ENCODE data around the gene SHPK.

Gene SHPK

GRCh38 chr17:3656353-3656752, 20.3 kb upstream of the SHPK start:
- no peaks in the 10 kb centered on the region for H3K4me1 Mint-ChIP-seq
- no peak overlapping the region for H3K4me3 Mint-ChIP-seq
- no peak for DNase-seq
- CTCF ChIA-PET: interaction anchor here (1.0 to 2.2 kb wide), 2 partner anchors 7 to 10 kb away, joined by 3 to 4 read pairs; no protein-coding TSS in a partner anchor
- no peak overlapping the region for H3K27ac Mint-ChIP-seq
- H3K9me3 Mint-ChIP-seq: no peaks in the 10 kb centered on the region
- H3K27me3 Mint-ChIP-seq: no peaks in the 10 kb centered on the region
- no peaks in the 10 kb centered on the region for H3K36me3 Mint-ChIP-seq

- Mint-ChIP-seq H3K4me1 (no peaks in the 10 kb centered on the region), H3K27ac (no peak overlapping the region), H3K4me3 (no peak overlapping the region), H3K27me3 (no peaks in the 10 kb centered on the region), H3K9me3 (no peaks in the 10 kb centered on the region), H3K36me3 (no peaks in the 10 kb centered on the region)
- CTCF ChIA-PET: interaction anchor here (2.2 kb wide), 1 partner anchor 11 kb away, joined by 4 read pairs; no protein-coding TSS in a partner anchor
- no peak for DNase-seq
Observed at GRCh38 chr17:3655766-3656165, 19.7 kb upstream of the SHPK start.

- peak overlapping the region; percentile 52 for H3K27ac Mint-ChIP-seq
- DNase-seq: peak; percentile 73
- peaks cover 4% of the 10 kb centered on the region for H3K36me3 Mint-ChIP-seq
Observed at GRCh38 chr17:3647769-3648555, 11.9 kb upstream of the SHPK start.

GRCh38 chr17:3647251-3647650, 11.2 kb upstream of the SHPK start:
- H3K27ac Mint-ChIP-seq: no peak overlapping the region
- no peaks in the 10 kb centered on the region for H3K27me3 Mint-ChIP-seq
- H3K4me3 Mint-ChIP-seq: no peak overlapping the region
- no peaks in the 10 kb centered on the region for H3K9me3 Mint-ChIP-seq
- H3K4me1 Mint-ChIP-seq: peaks cover 5% of the 10 kb centered on the region
- peaks cover 4% of the 10 kb centered on the region for H3K36me3 Mint-ChIP-seq
- CTCF ChIA-PET: interaction anchor here (1.1 to 4.7 kb wide), 8 partner anchors 8 to 598 kb away, joined by 3 to 40 read pairs (median 11); partner anchors contain the start of genes CTNS and SHPK
- DNase-seq: no peak

More at GRCh38 chr17:3647769-3648555, 11.9 kb upstream of the SHPK start:
- Mint-ChIP-seq H3K4me3 (no peak overlapping the region), H3K27me3 (no peaks in the 10 kb centered on the region), H3K9me3 (no peaks in the 10 kb centered on the region), H3K4me1 (peaks cover 5% of the 10 kb centered on the region)
- CTCF ChIA-PET: interaction anchor here (0.8 to 4.7 kb wide), 10 partner anchors 9 to 599 kb away, joined by 3 to 40 read pairs (median 6); partner anchors contain the start of genes CTNS and SHPK

- H3K36me3 Mint-ChIP-seq: peaks cover 8% of the 10 kb centered on the region
- DNase-seq: no peak
- CTCF ChIA-PET: no interaction called here
- H3K4me3 Mint-ChIP-seq: no peak overlapping the region
- H3K9me3 Mint-ChIP-seq: no peaks in the 10 kb centered on the region
- H3K4me1 Mint-ChIP-seq: peaks cover 21% of the 10 kb centered on the region
- no peaks in the 10 kb centered on the region for H3K27me3 Mint-ChIP-seq
- H3K27ac Mint-ChIP-seq: no peak overlapping the region
Observed at GRCh38 chr17:3645310-3645709, 9.3 kb upstream of the SHPK start.

- Mint-ChIP-seq H3K9me3 (no peaks in the 10 kb centered on the region), H3K36me3 (peaks cover 16% of the 10 kb centered on the region), H3K4me3 (no peak overlapping the region), H3K27me3 (no peaks in the 10 kb centered on the region), H3K4me1 (peaks cover 33% of the 10 kb centered on the region), H3K27ac (peak overlapping the region; percentile 42)
- CTCF ChIA-PET: interaction anchor here (1.0 to 1.5 kb wide), 4 partner anchors 11 to 43 kb away, joined by 3 to 5 read pairs (median 4); no protein-coding TSS in a partner anchor
- DNase-seq: no peak
Observed at GRCh38 chr17:3643889-3644349, 7.9 kb upstream of the SHPK start.

GRCh38 chr17:3641717-3642486, 5.9 kb upstream of the SHPK start:
- DNase-seq: no peak
- Mint-ChIP-seq H3K36me3 (peaks cover 16% of the 10 kb centered on the region), H3K9me3 (no peaks in the 10 kb centered on the region), H3K27me3 (no peaks in the 10 kb centered on the region), H3K4me3 (no peak overlapping the region), H3K4me1 (peaks cover 49% of the 10 kb centered on the region), H3K27ac (no peak overlapping the region)
- CTCF ChIA-PET: no interaction called here

- DNase-seq: no peak
- no peaks in the 10 kb centered on the region for H3K9me3 Mint-ChIP-seq
- CTCF ChIA-PET: no interaction called here
- no peaks in the 10 kb centered on the region for H3K27me3 Mint-ChIP-seq
- H3K36me3 Mint-ChIP-seq: peaks cover 16% of the 10 kb centered on the region
- H3K27ac Mint-ChIP-seq: peak overlapping the region; percentile 92
- H3K4me3 Mint-ChIP-seq: no peak overlapping the region
- H3K4me1 Mint-ChIP-seq: peaks cover 49% of the 10 kb centered on the region
Observed at GRCh38 chr17:3641014-3641413, 5.0 kb upstream of the SHPK start.

- H3K4me3 Mint-ChIP-seq: peak overlapping the region; percentile 49
- peaks cover 53% of the 10 kb centered on the region for H3K4me1 Mint-ChIP-seq
- H3K27ac Mint-ChIP-seq: peak overlapping the region; percentile 92
- no peaks in the 10 kb centered on the region for H3K9me3 Mint-ChIP-seq
- peak; percentile 40 for DNase-seq
- no peaks in the 10 kb centered on the region for H3K27me3 Mint-ChIP-seq
- peaks cover 15% of the 10 kb centered on the region for H3K36me3 Mint-ChIP-seq
- CTCF ChIA-PET: interaction anchor here (1.0 kb wide), 1 partner anchor 10 kb away, joined by 4 read pairs; no protein-coding TSS in a partner anchor
Observed at GRCh38 chr17:3639981-3640596, 4.0 kb upstream of the SHPK start.

GRCh38 chr17:3636908-3637373, 891 bp upstream of the SHPK start:
- no peaks in the 10 kb centered on the region for H3K9me3 Mint-ChIP-seq
- H3K27ac Mint-ChIP-seq: peak overlapping the region; percentile 37
- H3K4me3 Mint-ChIP-seq: peak overlapping the region; percentile 91
- peaks cover 19% of the 10 kb centered on the region for H3K36me3 Mint-ChIP-seq
- H3K27me3 Mint-ChIP-seq: no peaks in the 10 kb centered on the region
- H3K4me1 Mint-ChIP-seq: peaks cover 57% of the 10 kb centered on the region
- DNase-seq: no peak
- CTCF ChIA-PET: interaction anchor here (0.8 to 2.5 kb wide), 5 partner anchors 11 to 54 kb away, joined by 3 to 14 read pairs (median 3); no protein-coding TSS in a partner anchor

GRCh38 chr17:3635474-3636153, 436 bp downstream of the SHPK start:
- H3K4me3 Mint-ChIP-seq: peak overlapping the region; percentile 91
- peaks cover 17% of the 10 kb centered on the region for H3K36me3 Mint-ChIP-seq
- peaks cover 45% of the 10 kb centered on the region for H3K4me1 Mint-ChIP-seq
- H3K27me3 Mint-ChIP-seq: no peaks in the 10 kb centered on the region
- no peaks in the 10 kb centered on the region for H3K9me3 Mint-ChIP-seq
- CTCF ChIA-PET: interaction anchor here (0.5 to 2.5 kb wide), 3 partner anchors 12 to 788 kb away, joined by 3 to 14 read pairs (median 6); no protein-coding TSS in a partner anchor
- H3K27ac Mint-ChIP-seq: peak overlapping the region; percentile 95
- DNase-seq: no peak

GRCh38 chr17:3632287-3632686, 3.8 kb downstream of the SHPK start:
- CTCF ChIA-PET: interaction anchor here (1.0 to 1.3 kb wide), 2 partner anchors 11 to 16 kb away, joined by 3 read pairs; no protein-coding TSS in a partner anchor

GRCh38 chr17:3630781-3631180, 5.3 kb downstream of the SHPK start:
- H3K4me1 Mint-ChIP-seq: peaks cover 13% of the 10 kb centered on the region
- DNase-seq: no peak
- H3K27ac Mint-ChIP-seq: no peak overlapping the region
- no peaks in the 10 kb centered on the region for H3K9me3 Mint-ChIP-seq
- CTCF ChIA-PET: no interaction called here
- H3K27me3 Mint-ChIP-seq: no peaks in the 10 kb centered on the region
- peaks cover 25% of the 10 kb centered on the region for H3K36me3 Mint-ChIP-seq
- no peak overlapping the region for H3K4me3 Mint-ChIP-seq

More at GRCh38 chr17:3632287-3632686, 3.8 kb downstream of the SHPK start:
- H3K4me3 Mint-ChIP-seq: no peak overlapping the region
- H3K9me3 Mint-ChIP-seq: no peaks in the 10 kb centered on the region
- peaks cover 19% of the 10 kb centered on the region for H3K36me3 Mint-ChIP-seq
- H3K27ac Mint-ChIP-seq: no peak overlapping the region
- no peak for DNase-seq
- H3K27me3 Mint-ChIP-seq: no peaks in the 10 kb centered on the region
- H3K4me1 Mint-ChIP-seq: peaks cover 16% of the 10 kb centered on the region

All from activated naive CD4-positive, alpha-beta T cell treated with anti-CD3 and anti-CD28 coated beads, Interleukin-2, amount 10 ng/mL, durations not matched to agents 7 days and 5 days (primary cell).